ENCODE results near the gene CFAP251.

Gene CFAP251

DNA sequence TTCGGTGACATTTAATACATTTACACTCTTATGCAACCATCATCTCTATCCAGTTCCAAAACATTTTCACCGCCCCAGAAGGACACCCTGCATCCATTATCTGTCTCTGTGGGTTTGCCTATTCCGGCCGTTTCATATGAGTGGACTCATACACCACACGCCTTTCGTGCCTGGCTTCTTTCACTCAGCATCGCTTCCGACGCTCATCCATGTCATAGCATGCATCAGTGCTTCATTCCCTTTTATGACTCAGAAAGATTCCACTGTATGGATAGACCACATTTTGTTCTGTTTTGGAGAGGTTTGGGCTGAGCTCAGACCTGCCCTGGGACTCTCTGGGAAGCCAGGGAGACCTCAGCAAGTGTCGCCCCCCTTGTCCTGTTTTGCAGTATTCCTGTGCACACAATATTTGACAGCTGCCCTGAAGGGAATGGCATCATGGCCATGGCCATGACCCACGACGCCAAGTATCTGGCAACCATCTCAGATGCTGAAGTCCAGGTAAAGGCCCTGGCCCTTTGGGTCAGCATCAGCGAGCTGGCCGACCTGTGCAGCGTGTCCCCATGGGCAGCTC is 23.8 kb downstream of the CFAP251 start:
- H3K27ac Mint-ChIP-seq = no peak overlapping the region
- H3K9me3 Mint-ChIP-seq = no peaks in the 10 kb centered on the region

DNA sequence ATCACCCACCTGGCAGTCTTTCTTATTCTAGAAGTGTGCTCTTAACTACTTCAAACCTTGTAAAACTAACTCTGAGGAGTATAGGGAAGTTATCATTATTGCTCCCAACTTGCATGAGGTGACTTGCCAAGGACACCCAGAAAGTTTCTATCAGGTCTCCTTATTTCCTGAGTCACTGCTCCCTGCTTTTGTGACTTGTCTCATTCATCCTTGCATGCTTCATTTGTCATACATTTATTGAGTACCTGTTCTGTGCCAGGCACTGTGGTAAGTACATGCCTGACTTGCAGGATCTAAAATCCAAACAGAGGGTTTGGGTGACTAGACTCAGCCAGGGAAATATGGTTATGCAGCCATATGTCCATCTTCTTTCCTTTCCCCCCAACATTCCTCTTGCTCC is 25.5 kb downstream of the CFAP251 start:
- H3K36me3 Mint-ChIP-seq (ENCODE audit: low read depth) = peaks cover 8% of the 10 kb centered on the region
- no peak overlapping the region for H3K27ac Mint-ChIP-seq
- peaks cover 6% of the 10 kb centered on the region for H3K4me1 Mint-ChIP-seq (ENCODE audit: low read depth)
- no peaks in the 10 kb centered on the region for H3K9me3 Mint-ChIP-seq
- intact Hi-C loops (cut with micrococcal nuclease) = no loop called here
- H3K27me3 Mint-ChIP-seq = peaks cover 3% of the 10 kb centered on the region
- no peak overlapping the region for H3K4me3 Mint-ChIP-seq

More for the DNA sequence above, 23.8 kb downstream of the CFAP251 start:
- Mint-ChIP-seq H3K36me3 (ENCODE audit: low read depth) (peaks cover 8% of the 10 kb centered on the region), H3K4me3 (no peak overlapping the region), H3K4me1 (ENCODE audit: low read depth) (peaks cover 12% of the 10 kb centered on the region), H3K27me3 (peaks cover under 1% of the 10 kb centered on the region)
- intact Hi-C loops (cut with micrococcal nuclease) = no loop called here

DNA sequence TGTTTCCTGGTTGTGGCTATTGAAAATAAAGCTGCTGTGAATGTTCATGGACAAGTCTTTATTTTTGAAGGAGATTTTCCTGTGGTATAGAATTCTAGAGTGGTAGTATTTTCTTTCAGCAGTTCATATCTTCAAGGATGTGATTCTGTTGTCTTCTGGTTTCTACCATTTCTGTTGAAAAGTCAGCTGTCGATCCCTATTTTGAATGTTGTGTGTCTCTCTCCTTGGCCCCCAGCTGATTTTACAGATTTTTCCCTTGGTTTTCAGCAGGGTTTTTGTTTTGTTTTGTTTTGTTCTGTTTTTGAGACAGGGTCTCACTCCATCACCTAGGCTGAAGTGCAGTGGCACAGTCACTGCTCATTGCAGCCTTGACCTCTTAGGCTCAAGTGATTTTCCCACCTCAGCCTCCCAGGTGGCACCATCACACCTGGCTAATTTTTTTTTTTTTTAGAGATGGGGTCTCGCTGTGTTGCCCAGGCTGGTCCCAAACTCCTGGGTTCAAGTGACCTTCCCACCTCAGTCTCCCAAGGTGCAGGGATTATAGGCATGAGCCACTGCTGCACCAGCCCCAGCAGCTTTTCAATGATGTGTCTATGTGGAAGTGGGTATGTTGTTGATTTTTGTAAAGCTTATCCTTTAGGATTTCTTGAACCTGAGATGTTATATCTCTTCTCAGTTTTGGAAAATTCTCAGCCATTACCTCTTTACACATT is 28.1 kb downstream of the CFAP251 start:
- Mint-ChIP-seq H3K4me1 (ENCODE audit: low read depth) (no peaks in the 10 kb centered on the region), H3K27me3 (peaks cover 3% of the 10 kb centered on the region), H3K36me3 (ENCODE audit: low read depth) (peaks cover 8% of the 10 kb centered on the region), H3K27ac (no peak overlapping the region), H3K9me3 (no peaks in the 10 kb centered on the region), H3K4me3 (no peak overlapping the region)
- intact Hi-C loops (cut with micrococcal nuclease) = no loop called here

DNA sequence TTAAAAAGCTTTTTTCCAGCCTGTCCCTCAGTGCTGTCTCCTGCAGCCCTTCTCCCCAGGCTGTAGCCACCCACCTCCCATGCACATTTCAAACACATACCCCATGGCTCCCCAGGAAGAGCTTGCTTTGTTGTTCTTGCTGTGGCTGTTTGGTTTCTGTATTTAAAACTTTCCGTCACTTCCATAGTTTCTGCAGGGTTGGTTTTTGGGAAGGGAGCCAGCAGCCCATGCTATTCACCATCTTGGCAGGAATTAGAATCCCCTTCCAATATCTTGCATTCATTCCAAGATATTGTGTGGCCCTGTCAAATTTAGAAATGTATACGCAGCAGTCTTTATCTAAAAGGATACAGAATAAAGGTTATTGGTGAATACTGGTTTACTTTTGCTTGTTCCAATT is 29.6 kb downstream of the CFAP251 start:
- Mint-ChIP-seq H3K4me3 (no peak overlapping the region), H3K4me1 (ENCODE audit: low read depth) (no peaks in the 10 kb centered on the region), H3K36me3 (ENCODE audit: low read depth) (peaks cover under 1% of the 10 kb centered on the region), H3K27ac (no peak overlapping the region), H3K27me3 (peaks cover 3% of the 10 kb centered on the region), H3K9me3 (no peaks in the 10 kb centered on the region)
- intact Hi-C loops (cut with micrococcal nuclease) = no loop called here

DNA sequence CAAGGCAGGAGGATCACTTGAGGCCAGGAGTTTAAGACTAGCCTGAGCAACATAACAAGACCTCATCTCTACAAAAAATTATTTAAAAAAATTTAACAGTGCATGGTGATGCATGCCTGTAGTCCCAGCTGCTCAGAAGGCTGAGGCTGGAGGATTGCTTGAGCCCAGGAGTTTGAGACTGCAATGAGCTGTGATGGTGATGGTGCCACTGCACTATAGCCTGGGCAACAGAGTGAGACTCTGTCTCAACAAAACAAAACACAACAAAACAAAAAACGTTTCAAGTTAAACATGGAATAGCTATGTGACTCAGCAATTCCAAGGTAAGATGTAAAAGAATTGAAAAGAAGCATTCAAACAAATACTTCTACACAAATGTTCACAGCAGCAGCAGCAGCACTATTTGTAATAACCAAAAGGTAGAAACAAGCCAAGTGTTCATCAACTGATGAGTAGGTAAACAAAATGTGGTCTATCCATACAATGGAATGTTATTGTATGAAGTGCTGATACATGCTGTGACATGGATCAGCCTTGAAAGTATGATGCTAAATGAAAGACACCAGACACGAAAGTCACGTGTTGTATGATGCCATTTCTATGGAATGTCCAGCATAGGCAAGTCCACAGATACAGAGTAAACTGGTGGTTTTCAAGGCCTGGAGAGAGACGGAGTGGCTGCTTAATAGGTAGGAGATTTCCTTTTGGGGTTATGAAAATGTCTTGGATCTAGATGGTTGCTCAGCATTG is 31.4 kb downstream of the CFAP251 start:
- Mint-ChIP-seq H3K4me1 (ENCODE audit: low read depth) (no peaks in the 10 kb centered on the region), H3K27ac (no peak overlapping the region), H3K9me3 (no peaks in the 10 kb centered on the region), H3K4me3 (no peak overlapping the region), H3K36me3 (ENCODE audit: low read depth) (no peaks in the 10 kb centered on the region), H3K27me3 (peaks cover 3% of the 10 kb centered on the region)
- intact Hi-C loops (cut with micrococcal nuclease) = no loop called here

DNA sequence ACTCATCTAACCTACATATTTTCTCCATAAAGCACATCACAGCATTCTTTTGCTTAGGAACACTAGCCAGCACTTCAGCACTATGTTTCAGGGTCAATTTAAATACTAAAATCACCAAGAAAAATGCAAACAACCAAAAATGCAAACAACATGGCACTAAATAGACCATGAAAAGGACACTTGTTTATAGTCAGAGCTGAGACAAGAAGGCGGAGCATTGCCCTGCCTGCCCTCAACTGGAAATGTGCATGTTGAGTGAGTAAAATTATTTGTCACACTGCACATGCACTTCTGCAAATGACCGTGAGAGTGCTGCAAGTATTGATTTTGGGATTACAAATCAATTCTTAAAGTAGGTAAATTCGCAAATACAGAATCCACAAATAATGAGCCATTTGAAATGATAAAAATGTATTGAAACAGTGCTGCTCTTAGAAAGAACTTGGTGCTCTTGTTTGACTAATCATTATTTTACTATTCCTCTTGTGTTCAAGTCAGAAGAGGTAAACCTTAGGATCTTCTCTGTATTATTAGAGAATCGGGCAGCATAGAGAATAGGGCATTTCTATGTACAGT is 34.8 kb downstream of the CFAP251 start:
- no peaks in the 10 kb centered on the region for H3K4me1 Mint-ChIP-seq (ENCODE audit: low read depth)
- H3K36me3 Mint-ChIP-seq (ENCODE audit: low read depth) = no peaks in the 10 kb centered on the region
- no peak overlapping the region for H3K27ac Mint-ChIP-seq
- no peaks in the 10 kb centered on the region for H3K27me3 Mint-ChIP-seq
- no peak overlapping the region for H3K4me3 Mint-ChIP-seq
- intact Hi-C loops (cut with micrococcal nuclease) = no loop called here
- no peaks in the 10 kb centered on the region for H3K9me3 Mint-ChIP-seq

DNA sequence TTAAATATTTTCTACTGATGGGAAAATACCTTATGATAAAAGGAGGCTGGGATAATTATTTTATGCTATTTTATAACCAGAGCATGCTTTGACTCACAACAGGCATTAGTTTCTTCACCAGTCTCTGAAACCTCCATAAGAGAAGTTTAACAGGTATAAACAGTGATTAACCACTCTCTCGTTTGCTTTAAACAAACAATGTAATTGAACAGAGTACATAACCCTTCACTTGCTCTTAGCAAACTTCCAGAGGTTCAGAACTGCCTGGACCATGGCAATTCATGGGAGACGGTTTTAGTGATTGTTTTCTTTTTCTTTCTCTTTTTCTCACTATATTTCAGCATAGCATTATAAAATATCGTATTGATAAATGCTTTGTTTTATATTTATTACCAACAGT is 35.3 kb downstream of the CFAP251 start:
- Mint-ChIP-seq H3K4me3 (no peak overlapping the region), H3K27me3 (no peaks in the 10 kb centered on the region), H3K4me1 (ENCODE audit: low read depth) (no peaks in the 10 kb centered on the region), H3K9me3 (no peaks in the 10 kb centered on the region), H3K36me3 (ENCODE audit: low read depth) (no peaks in the 10 kb centered on the region), H3K27ac (no peak overlapping the region)
- intact Hi-C loops (cut with micrococcal nuclease) = no loop called here

DNA sequence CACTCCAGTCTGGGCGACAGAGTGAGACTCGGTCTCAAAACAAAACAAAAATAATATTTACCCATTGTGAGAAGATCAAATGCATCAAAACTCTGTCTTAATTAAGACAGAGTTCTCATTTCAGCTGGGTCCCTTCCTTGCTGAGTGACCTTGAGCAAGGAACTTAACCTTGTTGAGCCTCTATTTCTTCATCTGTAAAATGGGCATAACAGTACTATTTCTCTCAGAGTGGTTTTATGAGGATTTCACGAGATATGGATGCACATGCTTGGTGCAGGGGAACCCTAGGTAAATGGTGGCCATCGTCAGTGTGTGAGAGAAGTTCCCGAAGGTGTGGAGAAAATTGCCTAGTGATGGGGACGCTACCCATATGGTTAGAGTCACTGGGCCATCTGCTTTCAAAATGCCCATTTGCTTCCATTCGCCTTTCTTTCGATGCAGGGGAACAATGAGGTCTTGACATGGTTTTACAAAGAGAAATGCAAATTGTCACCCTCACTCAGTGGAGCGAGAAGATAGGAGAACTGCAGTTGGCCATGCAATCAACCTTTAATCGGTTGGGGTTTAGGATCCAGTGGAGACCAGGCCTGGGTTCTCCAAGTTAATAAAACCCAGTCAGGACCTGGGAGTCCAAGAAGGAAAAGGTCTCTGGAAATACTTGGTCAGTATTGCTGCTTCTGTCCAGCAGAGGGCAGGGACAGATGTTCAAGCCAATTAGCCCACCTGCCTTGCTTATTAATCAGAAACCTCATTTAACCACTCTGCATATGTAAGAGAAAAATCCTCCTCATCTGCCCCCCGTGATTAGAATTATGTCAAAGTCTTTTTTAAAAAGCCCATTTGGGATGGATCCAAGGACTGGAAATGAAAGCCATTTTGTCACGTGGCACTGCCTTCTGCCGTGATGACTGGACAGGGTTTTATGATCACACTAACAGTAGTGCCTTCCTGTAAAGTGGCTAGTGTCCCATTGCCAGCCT is 37.2 kb downstream of the CFAP251 start:
- H3K27ac Mint-ChIP-seq = no peak overlapping the region
- no peaks in the 10 kb centered on the region for H3K4me1 Mint-ChIP-seq (ENCODE audit: low read depth)
- no peaks in the 10 kb centered on the region for H3K27me3 Mint-ChIP-seq
- H3K36me3 Mint-ChIP-seq (ENCODE audit: low read depth) = no peaks in the 10 kb centered on the region
- intact Hi-C loops (cut with micrococcal nuclease) = no loop called here
- no peaks in the 10 kb centered on the region for H3K9me3 Mint-ChIP-seq
- no peak overlapping the region for H3K4me3 Mint-ChIP-seq

DNA sequence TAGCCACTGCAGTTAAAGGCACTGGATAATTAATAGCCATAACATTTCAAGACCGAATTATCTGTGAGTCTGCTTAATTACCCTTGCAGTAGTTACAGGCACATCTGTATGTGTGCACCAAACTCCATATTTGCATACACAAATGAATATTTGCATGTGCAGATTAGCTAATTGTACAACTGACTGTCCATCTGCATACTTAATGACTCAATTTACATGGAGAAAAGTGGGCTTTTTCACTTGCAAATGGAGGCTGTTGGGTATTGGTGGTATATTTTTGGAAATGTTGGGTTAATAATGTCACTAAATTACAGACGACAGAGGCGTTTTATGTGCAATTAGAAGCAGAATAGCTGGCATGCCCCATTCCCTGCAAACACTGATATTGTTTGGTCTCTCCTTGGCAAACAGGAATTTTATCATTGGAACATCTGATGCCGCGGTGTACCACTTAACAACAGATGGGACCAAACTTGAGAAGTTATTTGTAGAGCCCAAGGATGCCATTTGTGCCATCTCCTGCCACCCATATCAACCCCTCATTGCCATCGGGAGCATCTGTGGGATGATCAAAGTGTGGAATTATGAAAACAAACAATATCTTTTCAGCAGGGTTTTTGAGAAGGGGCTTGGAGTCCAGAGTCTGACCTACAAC is 39.6 kb downstream of the CFAP251 start:
- no peak overlapping the region for H3K4me3 Mint-ChIP-seq

DNA sequence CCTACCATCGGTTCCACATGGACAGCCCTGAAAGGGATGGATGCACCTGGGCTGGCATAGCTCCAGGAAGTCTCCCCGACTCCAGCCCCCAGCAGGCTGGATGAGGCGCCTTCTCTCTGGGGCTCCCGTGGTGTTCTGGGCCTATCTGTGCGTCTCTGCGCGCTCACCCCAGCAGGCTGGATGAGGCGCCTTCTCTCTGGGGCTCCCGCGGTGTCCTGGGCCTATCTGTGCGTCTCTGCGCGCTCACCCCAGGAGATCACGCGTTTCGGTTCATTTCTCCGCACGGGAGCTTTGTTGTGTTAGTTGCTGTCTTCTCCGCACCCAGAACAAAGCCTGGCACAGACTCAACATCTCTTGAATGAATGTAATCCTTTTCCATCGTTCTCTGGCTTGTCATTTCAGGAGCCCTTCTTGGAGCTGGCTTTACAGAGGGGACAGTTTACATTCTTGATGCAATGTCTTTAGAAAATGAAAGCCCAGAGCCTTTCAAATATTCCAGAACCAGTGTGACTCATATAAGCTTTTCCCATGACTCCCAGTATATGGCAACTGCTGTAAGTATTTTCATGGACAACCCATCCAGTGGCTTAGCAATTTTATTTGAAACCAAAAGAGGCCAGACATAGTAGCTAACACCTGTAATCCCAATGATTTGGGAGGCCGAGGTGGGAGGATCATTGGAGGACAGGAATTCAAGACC is 40.3 kb downstream of the CFAP251 start:
- no peak overlapping the region for H3K27ac Mint-ChIP-seq

More for the DNA sequence above, 39.6 kb downstream of the CFAP251 start:
- no peak overlapping the region for H3K27ac Mint-ChIP-seq
- no peaks in the 10 kb centered on the region for H3K9me3 Mint-ChIP-seq
- H3K27me3 Mint-ChIP-seq = peaks cover 5% of the 10 kb centered on the region
- no peaks in the 10 kb centered on the region for H3K36me3 Mint-ChIP-seq (ENCODE audit: low read depth)
- H3K4me1 Mint-ChIP-seq (ENCODE audit: low read depth) = no peaks in the 10 kb centered on the region
- intact Hi-C loops (cut with micrococcal nuclease) = no loop called here

DNA sequence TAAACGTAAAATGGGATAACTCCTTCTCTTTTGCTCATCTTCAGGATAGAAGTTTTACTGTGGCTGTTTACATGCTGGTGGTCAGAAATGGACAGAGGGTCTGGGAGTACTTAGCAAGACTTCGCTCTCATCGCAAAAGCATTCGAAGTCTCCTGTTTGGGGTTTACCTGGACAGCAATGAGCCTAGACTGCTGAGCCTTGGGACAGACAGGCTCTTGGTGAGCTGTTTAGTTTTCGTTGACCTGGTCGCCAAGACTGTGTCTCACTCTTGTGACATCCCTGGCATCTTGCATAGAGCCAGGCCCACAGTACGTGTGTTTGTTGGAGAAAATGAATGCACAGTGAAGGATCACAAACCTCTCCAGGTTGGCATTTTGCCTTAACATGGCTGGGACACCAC is 42.1 kb downstream of the CFAP251 start:
- Mint-ChIP-seq H3K27ac (no peak overlapping the region), H3K27me3 (peaks cover 5% of the 10 kb centered on the region), H3K36me3 (ENCODE audit: low read depth) (no peaks in the 10 kb centered on the region), H3K4me3 (no peak overlapping the region), H3K4me1 (ENCODE audit: low read depth) (peaks cover 11% of the 10 kb centered on the region), H3K9me3 (no peaks in the 10 kb centered on the region)
- intact Hi-C loops (cut with micrococcal nuclease) = no loop called here

More for the DNA sequence above, 40.3 kb downstream of the CFAP251 start:
- H3K4me3 Mint-ChIP-seq = no peak overlapping the region
- intact Hi-C loops (cut with micrococcal nuclease) = no loop called here
- no peaks in the 10 kb centered on the region for H3K9me3 Mint-ChIP-seq
- H3K4me1 Mint-ChIP-seq (ENCODE audit: low read depth) = peaks cover 1% of the 10 kb centered on the region
- no peaks in the 10 kb centered on the region for H3K36me3 Mint-ChIP-seq (ENCODE audit: low read depth)
- peaks cover 5% of the 10 kb centered on the region for H3K27me3 Mint-ChIP-seq

DNA sequence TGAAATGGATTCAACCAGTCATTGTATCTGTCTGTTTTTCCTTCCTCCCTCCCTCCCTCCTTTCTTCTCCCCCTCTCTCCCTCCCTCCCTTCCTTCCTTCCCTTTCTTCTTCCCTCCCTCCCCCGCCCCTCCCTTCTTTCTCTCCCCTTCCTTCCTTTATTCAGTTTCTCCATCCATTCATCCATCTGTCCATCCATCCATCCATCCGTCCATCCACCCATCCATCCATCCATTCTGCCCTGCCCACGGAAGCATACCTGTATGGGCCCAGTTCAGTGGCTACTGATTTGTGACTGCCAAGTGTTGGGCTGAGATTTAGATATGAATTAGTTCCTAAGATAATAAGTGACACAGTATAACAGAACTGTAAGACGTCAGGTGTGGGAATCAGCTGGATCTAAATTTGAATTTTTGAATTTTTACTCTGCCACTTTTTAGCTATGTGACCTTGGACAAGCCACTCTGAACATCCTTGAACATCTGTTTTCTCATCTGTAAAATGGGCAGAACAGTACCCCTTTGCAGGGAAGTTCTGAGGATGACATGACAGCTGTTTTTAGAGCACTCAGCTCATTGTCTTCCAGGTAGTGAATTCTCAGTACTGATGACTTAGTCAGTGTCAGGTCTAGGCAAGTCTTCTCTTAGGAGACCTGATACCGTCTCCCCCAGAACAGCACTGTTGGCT is 42.9 kb downstream of the CFAP251 start:
- peaks cover 11% of the 10 kb centered on the region for H3K4me1 Mint-ChIP-seq (ENCODE audit: low read depth)
- intact Hi-C loops (cut with micrococcal nuclease) = no loop called here
- peaks cover 5% of the 10 kb centered on the region for H3K27me3 Mint-ChIP-seq
- no peak overlapping the region for H3K4me3 Mint-ChIP-seq
- no peaks in the 10 kb centered on the region for H3K36me3 Mint-ChIP-seq (ENCODE audit: low read depth)
- H3K27ac Mint-ChIP-seq = no peak overlapping the region
- no peaks in the 10 kb centered on the region for H3K9me3 Mint-ChIP-seq

Measured in dendritic cell treated with granulocyte-macrophage colony-stimulating factor and Interleukin-4, amounts not matched to agents 40 ng/mL and 50 ng/mL, for 4 days (primary cell).